ENCODE results near the gene PTPRM. TPM values are rescaled to one million over a fixed set of nuclear protein-coding genes. Genes with fewer than 3 reads are reported as not detected.

Gene PTPRM
- polyA plus RNA-seq, 1 of the 3 experiments (the other 2 are of a cell fraction), result 16.0 TPM

DNA sequence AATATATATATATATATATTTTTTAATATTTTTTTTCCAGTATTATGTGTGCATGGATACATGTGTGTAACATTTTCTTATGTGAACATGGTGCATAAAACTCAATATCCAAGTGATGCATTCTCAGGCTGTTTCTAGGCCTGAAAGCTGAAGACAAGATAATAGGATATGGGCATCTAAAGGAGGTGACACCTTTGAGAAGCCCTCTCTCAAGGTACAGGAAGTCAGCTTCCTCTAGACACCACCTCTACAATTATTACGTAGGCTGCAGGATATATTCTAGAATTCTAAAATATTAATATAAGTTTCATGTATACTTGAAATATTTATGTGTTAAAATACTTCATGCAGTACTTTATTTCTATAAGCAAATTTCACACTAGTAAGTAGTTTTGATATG is 327.5 kb downstream of the PTPRM start:
- Histone ChIP-seq H2AFZ (ENCODE audit: low read depth) (no peak overlapping the region), H3K9me2 (no peaks in the 10 kb centered on the region), H3K27me3 (ENCODE audit: insufficient read depth) (no peaks in the 10 kb centered on the region), H3K4me2 (no peak overlapping the region), H3F3A (replicated peaks; ENCODE audit: insufficient read depth) (no peaks in the 10 kb centered on the region), H3K9me3 (no peaks in the 10 kb centered on the region), H3K27ac (ENCODE audit: low read depth in 2 of 2, low read length in 1 of 2) (no peak overlapping the region), H3K79me2 (ENCODE audit: insufficient read depth) (no peaks in the 10 kb centered on the region), H4K20me1 (ENCODE audit: insufficient read depth) (no peaks in the 10 kb centered on the region), H3K4me3 (ENCODE audit: low read depth in 2 of 2, low read length in 1 of 2) (no peak overlapping the region), H3K9ac (no peak overlapping the region), H3K36me3 (replicated peaks in 1 of 2; ENCODE audit: control insufficient read depth in 1 of 2, insufficient read depth in 2 of 2, low read length in 1 of 2) (no peaks in the 10 kb centered on the region), H3K4me1 (ENCODE audit: control insufficient read depth in 1 of 2, insufficient read depth in 2 of 2, low read depth in 1 of 2, low read length in 1 of 2) (no peaks in the 10 kb centered on the region)
- no peak for DNase-seq
- no peak for TF ChIP-seq RFX5 (IDR thresholded peaks at IDR 0.05; ENCODE audit: low read length)
- no peak for TF ChIP-seq GABPA (IDR thresholded peaks at IDR 0.05; ENCODE audit: low read depth)
- TF ChIP-seq FOSL2 (IDR thresholded peaks at IDR 0.05; ENCODE audit: borderline replicate concordance, low read depth), result no peak
- no peak for TF ChIP-seq POLR2AphosphoS5 (IDR thresholded peaks at IDR 0.05; ENCODE audit: low read depth, low read length)
- TF ChIP-seq, protein P1, sequence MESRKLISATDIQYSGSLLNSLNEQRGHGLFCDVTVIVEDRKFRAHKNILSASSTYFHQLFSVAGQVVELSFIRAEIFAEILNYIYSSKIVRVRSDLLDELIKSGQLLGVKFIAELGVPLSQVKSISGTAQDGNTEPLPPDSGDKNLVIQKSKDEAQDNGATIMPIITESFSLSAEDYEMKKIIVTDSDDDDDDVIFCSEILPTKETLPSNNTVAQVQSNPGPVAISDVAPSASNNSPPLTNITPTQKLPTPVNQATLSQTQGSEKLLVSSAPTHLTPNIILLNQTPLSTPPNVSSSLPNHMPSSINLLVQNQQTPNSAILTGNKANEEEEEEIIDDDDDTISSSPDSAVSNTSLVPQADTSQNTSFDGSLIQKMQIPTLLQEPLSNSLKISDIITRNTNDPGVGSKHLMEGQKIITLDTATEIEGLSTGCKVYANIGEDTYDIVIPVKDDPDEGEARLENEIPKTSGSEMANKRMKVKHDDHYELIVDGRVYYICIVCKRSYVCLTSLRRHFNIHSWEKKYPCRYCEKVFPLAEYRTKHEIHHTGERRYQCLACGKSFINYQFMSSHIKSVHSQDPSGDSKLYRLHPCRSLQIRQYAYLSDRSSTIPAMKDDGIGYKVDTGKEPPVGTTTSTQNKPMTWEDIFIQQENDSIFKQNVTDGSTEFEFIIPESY (IDR thresholded peaks at IDR 0.05; ENCODE audit: borderline replicate concordance, low read depth), result no peak
- TF ChIP-seq NRF1 (IDR thresholded peaks at IDR 0.05; ENCODE audit: low read depth, low read length), result no peak
- no peak for TF ChIP-seq FOXM1 (IDR thresholded peaks at IDR 0.05; ENCODE audit: low read depth)
- TF ChIP-seq YY1 (IDR thresholded peaks at IDR 0.05; ENCODE audit: low read depth), result no peak
- TF ChIP-seq, protein P2, sequence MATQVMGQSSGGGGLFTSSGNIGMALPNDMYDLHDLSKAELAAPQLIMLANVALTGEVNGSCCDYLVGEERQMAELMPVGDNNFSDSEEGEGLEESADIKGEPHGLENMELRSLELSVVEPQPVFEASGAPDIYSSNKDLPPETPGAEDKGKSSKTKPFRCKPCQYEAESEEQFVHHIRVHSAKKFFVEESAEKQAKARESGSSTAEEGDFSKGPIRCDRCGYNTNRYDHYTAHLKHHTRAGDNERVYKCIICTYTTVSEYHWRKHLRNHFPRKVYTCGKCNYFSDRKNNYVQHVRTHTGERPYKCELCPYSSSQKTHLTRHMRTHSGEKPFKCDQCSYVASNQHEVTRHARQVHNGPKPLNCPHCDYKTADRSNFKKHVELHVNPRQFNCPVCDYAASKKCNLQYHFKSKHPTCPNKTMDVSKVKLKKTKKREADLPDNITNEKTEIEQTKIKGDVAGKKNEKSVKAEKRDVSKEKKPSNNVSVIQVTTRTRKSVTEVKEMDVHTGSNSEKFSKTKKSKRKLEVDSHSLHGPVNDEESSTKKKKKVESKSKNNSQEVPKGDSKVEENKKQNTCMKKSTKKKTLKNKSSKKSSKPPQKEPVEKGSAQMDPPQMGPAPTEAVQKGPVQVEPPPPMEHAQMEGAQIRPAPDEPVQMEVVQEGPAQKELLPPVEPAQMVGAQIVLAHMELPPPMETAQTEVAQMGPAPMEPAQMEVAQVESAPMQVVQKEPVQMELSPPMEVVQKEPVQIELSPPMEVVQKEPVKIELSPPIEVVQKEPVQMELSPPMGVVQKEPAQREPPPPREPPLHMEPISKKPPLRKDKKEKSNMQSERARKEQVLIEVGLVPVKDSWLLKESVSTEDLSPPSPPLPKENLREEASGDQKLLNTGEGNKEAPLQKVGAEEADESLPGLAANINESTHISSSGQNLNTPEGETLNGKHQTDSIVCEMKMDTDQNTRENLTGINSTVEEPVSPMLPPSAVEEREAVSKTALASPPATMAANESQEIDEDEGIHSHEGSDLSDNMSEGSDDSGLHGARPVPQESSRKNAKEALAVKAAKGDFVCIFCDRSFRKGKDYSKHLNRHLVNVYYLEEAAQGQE (IDR thresholded peaks at IDR 0.05; ENCODE audit: low read depth, low read length), result no peak
- no peak for TF ChIP-seq SIN3A (IDR thresholded peaks at IDR 0.05; ENCODE audit: borderline replicate concordance, low read depth, low read length)
- TF ChIP-seq GATA2 (CRISPR knock-in tag; IDR thresholded peaks at IDR 0.05), result no peak
- CTCF ChIA-PET, result interaction anchor here (1.2 kb wide), 1 partner anchor 105 kb away, joined by 3 read pairs; no protein-coding TSS in a partner anchor
- WGBS (ENCODE audit: low lambda C conversion rate), result 83% methylated on average over 1 of the region's 1 CpG
- POLR2A ChIA-PET, result no interaction called here

DNA sequence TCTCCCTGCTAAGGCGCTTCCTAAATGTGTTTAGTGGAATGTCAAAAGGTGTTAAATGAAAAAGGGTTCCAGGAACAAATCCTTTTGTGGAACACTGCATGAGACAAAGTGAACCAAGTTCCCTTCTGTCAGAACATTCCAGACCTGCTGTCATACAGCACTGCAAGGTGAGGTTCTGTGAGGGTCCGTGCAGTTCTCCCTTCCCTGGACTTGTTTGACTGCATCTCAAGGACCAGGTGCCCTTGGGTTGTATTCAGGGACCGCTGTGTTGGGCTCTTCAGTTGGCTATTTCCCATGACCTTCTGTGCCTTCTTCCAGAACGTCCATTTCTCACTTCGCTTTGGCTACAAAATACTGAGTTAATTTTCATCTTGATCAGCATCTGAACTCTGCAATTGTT is 328.2 kb downstream of the PTPRM start:
- TF ChIP-seq GATA2 (CRISPR knock-in tag; IDR thresholded peaks at IDR 0.05) (no peak), FOSL2 (IDR thresholded peaks at IDR 0.05; ENCODE audit: borderline replicate concordance, low read depth) (no peak), FOXJ3 (CRISPR knock-in tag; IDR thresholded peaks at IDR 0.05) (no peak)
- TF ChIP-seq, protein P2 (IDR thresholded peaks at IDR 0.05; ENCODE audit: low read depth, low read length), result no peak
- TF ChIP-seq, protein P3, sequence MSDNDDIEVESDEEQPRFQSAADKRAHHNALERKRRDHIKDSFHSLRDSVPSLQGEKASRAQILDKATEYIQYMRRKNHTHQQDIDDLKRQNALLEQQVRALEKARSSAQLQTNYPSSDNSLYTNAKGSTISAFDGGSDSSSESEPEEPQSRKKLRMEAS (IDR thresholded peaks at IDR 0.05; ENCODE audit: low read depth), result no peak
- 48% methylated on average over 5 of the region's 5 CpGs for WGBS (ENCODE audit: low lambda C conversion rate)
- no peak for DNase-seq
- ChIA-PET CTCF (interaction anchor here (0.6 to 1.2 kb wide), 2 partner anchors 105 to 289 kb away, joined by 3 read pairs; no protein-coding TSS in a partner anchor), POLR2A (no interaction called here)
- Histone ChIP-seq H3K79me2 (ENCODE audit: insufficient read depth) (no peaks in the 10 kb centered on the region), H3F3A (replicated peaks; ENCODE audit: insufficient read depth) (no peaks in the 10 kb centered on the region), H4K20me1 (ENCODE audit: insufficient read depth) (no peaks in the 10 kb centered on the region), H3K36me3 (replicated peaks in 1 of 2; ENCODE audit: control insufficient read depth in 1 of 2, insufficient read depth in 2 of 2, low read length in 1 of 2) (no peaks in the 10 kb centered on the region), H2AFZ (ENCODE audit: low read depth) (no peak overlapping the region), H3K4me2 (no peak overlapping the region), H3K9me3 (no peaks in the 10 kb centered on the region), H3K4me3 (ENCODE audit: low read depth in 2 of 2, low read length in 1 of 2) (no peak overlapping the region), H3K27ac (ENCODE audit: low read depth in 2 of 2, low read length in 1 of 2) (no peak overlapping the region), H3K27me3 (ENCODE audit: insufficient read depth) (no peaks in the 10 kb centered on the region), H3K4me1 (ENCODE audit: control insufficient read depth in 1 of 2, insufficient read depth in 2 of 2, low read depth in 1 of 2, low read length in 1 of 2) (no peaks in the 10 kb centered on the region), H3K9me2 (no peaks in the 10 kb centered on the region), H3K9ac (no peak overlapping the region)
